GM19043 (cell line): ENCODE data around the gene CALD1.

Experiments
- ATAC-seq: cut with Tn5 transposase; IDR thresholded peaks from one replicate; pipeline ENCODE4 v1.9.1; 2021; ENCODE audit warnings: low read depth; ENCODE audit not compliant: unreplicated experiment

The CALD1 gene

GRCh38 chr7:134992626-134993179, 213.3 kb downstream of the CALD1 start:
- peak; percentile 65 for ATAC-seq

- no peak for ATAC-seq
Measured at GRCh38 chr7:134993877-134994456, 214.5 kb downstream of the CALD1 start.

- peak; percentile 27 for ATAC-seq
Measured at GRCh38 chr7:134995239-134996096, 216.0 kb downstream of the CALD1 start.

- ATAC-seq, result peak; percentile 55
Measured at GRCh38 chr7:134996097-134996550, 216.7 kb downstream of the CALD1 start.

GRCh38 chr7:134997214-134997885, 217.9 kb downstream of the CALD1 start:
- ATAC-seq, result no peak

GRCh38 chr7:134999136-134999535, 219.7 kb downstream of the CALD1 start:
- no peak for ATAC-seq

- no peak for ATAC-seq
Measured at GRCh38 chr7:135001390-135002165, 222.1 kb downstream of the CALD1 start.

GRCh38 chr7:135012229-135012628, 232.8 kb downstream of the CALD1 start:
- ATAC-seq, result no peak
